Measurements from ENCODE around the gene FAM131C.

- TF ChIP-seq POLR2AphosphoS5 (IDR thresholded peaks at IDR 0.05; ENCODE audit: low read depth, low read length) (no peak), PAX5 (IDR thresholded peaks at IDR 0.05; ENCODE audit: insufficient read depth, low read length, severe bottlenecking) (no peak), POLR2A (IDR thresholded peaks at IDR 0.05; ENCODE audit: low read depth, low read length) (no peak)
Observed at GRCh38 chr1:16122350-16122881, 49.0 kb upstream of the FAM131C start.

Data from GM12891 (cell line).